Mucosa of rectum (tissue), 2 donors: Measurements from ENCODE around the gene PHKA2.

Experiments used
- H3K27ac ChIP-seq, 2 donors: one replicate each; pipeline ENCODE4 v1.7.0; 2013; ENCODE audit warnings: inconsistent platforms in 2 of 2, low read depth in 2 of 2, low read length in 2 of 2
- H3K27me3 ChIP-seq, 2 donors: one replicate each; pipeline ENCODE4 v1.7.0; 2013; ENCODE audit warnings: low read length in 2 of 2; ENCODE audit not compliant: control insufficient read depth in 2 of 2, insufficient read depth in 2 of 2
- H3K36me3 ChIP-seq, 2 donors: one replicate each; pipeline ENCODE4 v1.7.0; 2013; ENCODE audit warnings: low read length in 2 of 2; ENCODE audit not compliant: control insufficient read depth in 2 of 2, insufficient read depth in 2 of 2
- H3K4me1 ChIP-seq, 2 donors: one replicate each; pipeline ENCODE4 v1.7.0; 2013; ENCODE audit warnings: low read length in 2 of 2, mild to moderate bottlenecking in 1 of 2; ENCODE audit not compliant: control insufficient read depth in 2 of 2, insufficient read depth in 2 of 2
- H3K4me3 ChIP-seq, 2 donors: one replicate each; pipeline ENCODE4 v1.7.0; 2013; ENCODE audit warnings: low read length in 2 of 2
- H3K9ac ChIP-seq, 2 donors: one replicate each; pipeline ENCODE4 v1.7.0; 2013; ENCODE audit warnings: low read length in 2 of 2, low read depth in 1 of 2, mild to moderate bottlenecking in 1 of 2
- H3K9me3 ChIP-seq, 2 donors: one replicate each; pipeline ENCODE4 v1.7.0; 2013; ENCODE audit warnings: low read length in 2 of 2; ENCODE audit not compliant: control insufficient read depth in 2 of 2
- donor health status: healthy.
- donor health status: Normal muscosa, but diverticular disease.

PHKA2 gene

DNA sequence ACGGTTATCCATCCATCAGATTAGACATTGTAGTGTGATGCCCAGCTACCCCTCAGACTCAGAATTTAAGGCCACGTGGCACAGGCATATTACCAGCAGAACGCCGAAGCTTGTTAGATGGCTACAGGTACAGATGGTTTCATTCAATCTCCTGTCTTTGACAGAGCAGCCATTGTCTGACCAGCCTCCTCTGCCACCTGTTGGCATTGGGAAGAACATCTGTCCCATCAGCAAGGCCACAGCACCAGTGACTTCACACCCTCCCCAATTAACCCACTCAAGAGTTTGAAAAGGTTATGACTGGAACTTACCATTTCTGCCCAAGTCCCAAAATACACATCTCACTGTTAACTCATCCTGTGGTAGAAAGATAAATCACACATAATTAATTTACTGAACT, 22.0 kb upstream of the PHKA2 start:
- no peak overlapping the region for H3K27ac ChIP-seq
- H3K4me3 ChIP-seq, result no peak overlapping the region
- H3K9me3 ChIP-seq, result no peaks in the 10 kb centered on the region
- no peak overlapping the region for H3K9ac ChIP-seq
- no peaks in the 10 kb centered on the region for H3K36me3 ChIP-seq
- H3K27me3 ChIP-seq, result no peaks in the 10 kb centered on the region
- no peaks in the 10 kb centered on the region for H3K4me1 ChIP-seq

DNA sequence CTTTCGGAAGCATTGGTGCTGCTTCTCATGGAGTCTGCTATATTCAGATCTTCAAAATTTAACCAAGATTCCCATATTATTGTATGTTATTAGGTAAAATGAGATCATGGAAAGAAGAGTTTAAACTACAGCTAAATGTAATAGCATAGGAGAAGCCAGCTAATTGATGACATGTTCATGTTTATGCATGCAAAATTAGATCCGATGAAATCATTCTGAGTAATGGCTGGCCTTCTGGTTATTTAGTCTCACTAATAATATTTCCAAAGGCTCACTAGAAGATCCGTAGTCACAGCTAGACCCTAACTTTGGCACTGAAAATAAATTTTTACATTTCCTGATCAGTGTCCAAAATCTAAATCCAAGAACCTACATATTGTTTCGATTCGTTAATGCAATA, 19.8 kb upstream of the PHKA2 start:
- Histone ChIP-seq H3K4me3 (no peak overlapping the region), H3K9me3 (no peaks in the 10 kb centered on the region), H3K4me1 (no peaks in the 10 kb centered on the region), H3K36me3 (no peaks in the 10 kb centered on the region), H3K27ac (no peak overlapping the region), H3K27me3 (no peaks in the 10 kb centered on the region), H3K9ac (no peak overlapping the region)

DNA sequence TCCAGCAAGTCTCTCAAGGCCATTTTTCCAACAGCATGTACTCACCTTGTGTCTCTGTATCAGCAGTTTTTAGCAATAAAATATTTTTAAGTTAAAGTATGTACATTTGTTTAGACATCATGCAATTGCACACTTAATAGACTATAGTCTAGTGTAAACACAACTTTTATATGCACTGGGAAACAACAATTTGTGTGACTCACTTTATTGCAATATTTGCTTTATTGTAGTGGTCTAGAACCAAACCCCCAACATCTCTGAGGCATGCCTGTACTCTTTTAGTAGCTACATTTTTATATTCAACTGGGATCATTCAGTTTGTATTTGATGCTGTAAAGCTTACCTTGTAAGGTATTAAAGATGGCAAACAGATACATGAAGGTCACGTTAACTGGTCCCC, 14.7 kb upstream of the PHKA2 start:
- Histone ChIP-seq H3K9me3 (no peaks in the 10 kb centered on the region), H3K9ac (no peak overlapping the region), H3K27ac (no peak overlapping the region), H3K36me3 (no peaks in the 10 kb centered on the region), H3K27me3 (no peaks in the 10 kb centered on the region), H3K4me1 (no peaks in the 10 kb centered on the region), H3K4me3 (no peak overlapping the region)

DNA sequence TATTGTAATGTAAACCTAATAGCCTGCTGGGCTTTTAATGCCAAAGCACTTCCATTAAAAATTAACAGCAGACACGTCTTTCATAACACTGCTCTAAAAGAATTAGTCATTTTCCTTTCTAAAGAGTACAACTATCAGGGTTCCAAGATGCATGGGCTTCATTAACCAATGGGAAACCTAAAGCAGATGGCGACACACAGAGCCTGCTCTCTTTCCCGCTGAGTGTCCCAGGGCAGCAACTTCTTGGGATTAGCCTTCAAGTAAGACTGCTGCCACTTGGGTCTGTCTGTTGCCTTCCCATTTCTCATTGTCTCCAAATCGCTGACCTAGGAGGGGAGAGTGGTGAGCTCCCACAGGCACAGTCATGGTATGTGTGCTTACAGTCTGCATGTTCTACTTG, 14.0 kb upstream of the PHKA2 start:
- Histone ChIP-seq H3K9me3 (no peaks in the 10 kb centered on the region), H3K27ac (no peak overlapping the region), H3K27me3 (no peaks in the 10 kb centered on the region), H3K4me3 (no peak overlapping the region), H3K4me1 (no peaks in the 10 kb centered on the region), H3K36me3 (no peaks in the 10 kb centered on the region), H3K9ac (no peak overlapping the region)

- no peaks in the 10 kb centered on the region for H3K27me3 ChIP-seq
- H3K36me3 ChIP-seq, result no peaks in the 10 kb centered on the region
- H3K9ac ChIP-seq, result no peak overlapping the region
- H3K4me3 ChIP-seq, result no peak overlapping the region
- no peak overlapping the region for H3K27ac ChIP-seq
- H3K9me3 ChIP-seq, result no peaks in the 10 kb centered on the region
- peaks cover 0 to 4% of the 10 kb centered on the region in 2 donors for H3K4me1 ChIP-seq
Measured at GRCh38 chrX:18996536-18996935, 12.6 kb upstream of the PHKA2 start.

DNA sequence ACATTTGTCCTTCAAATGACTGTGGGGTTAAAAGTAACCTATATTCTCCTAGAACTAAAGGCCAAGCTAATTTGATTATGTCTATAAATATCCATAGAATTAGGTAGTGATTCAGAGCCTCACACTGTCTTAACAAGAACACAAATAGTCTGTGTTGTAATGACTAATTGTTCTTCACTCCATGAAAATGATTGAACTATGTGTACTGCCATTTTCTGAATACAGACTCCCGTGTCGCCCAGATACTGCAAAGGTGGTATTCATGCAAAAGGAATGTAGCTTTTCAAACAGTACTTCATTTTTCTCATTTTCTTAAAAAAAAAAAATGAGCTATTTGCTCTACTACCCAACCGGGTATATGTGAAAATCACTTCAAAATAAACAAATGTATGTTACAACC, 11.3 kb upstream of the PHKA2 start:
- no peaks in the 10 kb centered on the region for H3K9me3 ChIP-seq
- no peaks in the 10 kb centered on the region for H3K36me3 ChIP-seq
- H3K27ac ChIP-seq, result no peak overlapping the region
- H3K27me3 ChIP-seq, result no peaks in the 10 kb centered on the region
- no peak overlapping the region for H3K9ac ChIP-seq
- H3K4me1 ChIP-seq, result peaks cover 0 to 4% of the 10 kb centered on the region in 2 donors
- H3K4me3 ChIP-seq, result no peak overlapping the region

GRCh38 chrX:18994713-18995112, 10.8 kb upstream of the PHKA2 start:
- Histone ChIP-seq H3K4me3 (no peak overlapping the region), H3K36me3 (no peaks in the 10 kb centered on the region), H3K27ac (no peak overlapping the region), H3K4me1 (peaks cover 0 to 4% of the 10 kb centered on the region in 2 donors), H3K27me3 (no peaks in the 10 kb centered on the region), H3K9me3 (no peaks in the 10 kb centered on the region), H3K9ac (no peak overlapping the region)

GRCh38 chrX:18992829-18993228, 8.9 kb upstream of the PHKA2 start:
- no peak overlapping the region for H3K9ac ChIP-seq
- no peak overlapping the region for H3K27ac ChIP-seq
- H3K9me3 ChIP-seq, result no peaks in the 10 kb centered on the region
- no peak overlapping the region for H3K4me3 ChIP-seq
- H3K36me3 ChIP-seq, result no peaks in the 10 kb centered on the region
- H3K4me1 ChIP-seq, result peaks cover 0 to 4% of the 10 kb centered on the region in 2 donors
- no peaks in the 10 kb centered on the region for H3K27me3 ChIP-seq

DNA sequence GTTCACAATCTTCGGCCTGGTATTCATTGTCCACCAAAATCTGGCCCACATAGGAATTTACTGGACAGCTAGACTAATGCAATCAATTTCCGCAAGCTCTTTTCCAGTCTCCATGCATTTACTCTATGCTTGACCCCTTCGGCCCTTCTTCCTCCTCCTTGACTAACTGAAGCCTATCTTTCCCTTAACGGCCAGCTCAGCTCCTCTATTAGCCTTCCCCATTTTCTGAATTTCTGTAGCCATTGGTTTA, 1.2 kb upstream of the PHKA2 start:
- Histone ChIP-seq H3K27me3 (no peaks in the 10 kb centered on the region), H3K27ac (peak overlapping the region; percentile 83 to 87), H3K9ac (peak overlapping the region; percentile 57 to 61), H3K4me1 (peaks cover 6 to 9% of the 10 kb centered on the region in 2 donors), H3K4me3 (peak overlapping the region; percentile 76 to 77), H3K9me3 (no peaks in the 10 kb centered on the region), H3K36me3 (no peaks in the 10 kb centered on the region)

- H3K4me3 ChIP-seq, result peak overlapping the region; percentile 76 to 77
- peak overlapping the region; percentile 83 to 87 for H3K27ac ChIP-seq
- H3K4me1 ChIP-seq, result peaks cover 6 to 9% of the 10 kb centered on the region in 2 donors
- no peaks in the 10 kb centered on the region for H3K9me3 ChIP-seq
- H3K27me3 ChIP-seq, result no peaks in the 10 kb centered on the region
- peak overlapping the region; percentile 61 to 70 for H3K9ac ChIP-seq
- H3K36me3 ChIP-seq, result no peaks in the 10 kb centered on the region
Measured at GRCh38 chrX:18984381-18985185, 669 bp upstream of the PHKA2 start.
